ENCODE measurements around the gene CHRNA7. TPM values are rescaled to one million over a fixed set of nuclear protein-coding genes. Genes with fewer than 3 reads are reported as not detected.

Gene CHRNA7
- 0.38 and 0.80 TPM in 2 replicates for polyA plus RNA-seq (2012; rRNA removed)
- polyA plus RNA-seq (2012; cell fraction: cytosol; rRNA removed): 0.50 and 0.64 TPM in 2 replicates
- polyA plus RNA-seq (2012; cell fraction: nucleus; rRNA removed): 0.85 and 2.0 TPM in 2 replicates

DNA sequence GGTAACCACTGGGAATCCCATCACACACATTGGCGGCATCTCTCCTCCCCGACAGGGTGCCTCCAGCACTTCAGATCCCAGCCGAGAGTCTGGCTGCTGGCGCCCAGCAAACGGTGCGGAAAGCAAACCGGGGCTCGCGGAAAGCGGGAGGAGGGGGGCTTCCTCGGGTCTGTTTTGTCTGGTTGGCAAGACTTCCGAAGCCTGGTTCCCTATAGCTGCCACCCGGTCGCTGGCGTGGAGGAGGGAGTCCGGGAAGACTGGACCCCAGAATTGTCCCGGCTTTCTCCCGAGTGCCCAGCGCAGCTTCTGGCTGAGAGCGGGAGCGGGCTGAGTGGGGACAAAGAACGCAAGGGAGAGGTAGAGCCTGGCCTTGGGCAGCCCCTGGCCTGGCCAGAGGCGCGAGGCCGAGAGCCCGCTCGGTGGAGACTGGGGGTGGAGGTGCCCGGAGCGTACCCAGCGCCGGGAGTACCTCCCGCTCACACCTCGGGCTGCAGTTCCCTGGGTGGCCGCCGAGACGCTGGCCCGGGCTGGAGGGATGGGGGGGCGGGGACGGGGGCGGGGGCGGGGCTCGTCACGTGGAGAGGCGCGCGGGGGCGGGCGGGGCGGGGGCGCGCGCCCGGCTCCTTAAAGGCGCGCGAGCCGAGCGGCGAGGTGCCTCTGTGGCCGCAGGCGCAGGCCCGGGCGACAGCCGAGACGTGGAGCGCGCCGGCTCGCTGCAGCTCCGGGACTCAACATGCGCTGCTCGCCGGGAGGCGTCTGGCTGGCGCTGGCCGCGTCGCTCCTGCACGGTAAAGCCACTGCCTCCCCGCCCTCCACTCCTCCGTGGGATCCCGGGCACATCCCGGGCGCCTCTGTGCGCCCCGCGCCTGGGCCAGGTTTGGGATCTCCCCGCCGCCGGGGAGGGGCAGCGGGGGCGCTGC lies at the start of gene CHRNA7:
Gene CHRNA7, plus strand, starts transcription at position 654 of the 920 bp plus-strand sequence. Its CDS starts 80 bp downstream, at position 734.
- POLR2A ChIA-PET: interaction anchor here (0.6 to 2.2 kb wide), 7 partner anchors 33 to 87 kb away, joined by 3 to 17 read pairs (median 4); no protein-coding TSS in a partner anchor
- Histone ChIP-seq H3K4me2 (peak within 1 kb of the TSS; percentile 93), H2AFZ (ENCODE audit: low read depth) (peak within 1 kb of the TSS; percentile 96), H3K9me3 (no peaks in the 10 kb centered on the region), H3K79me2 (ENCODE audit: insufficient read depth) (no peaks in the 10 kb centered on the region), H3K9ac (no peak within 1 kb of the TSS; the same call in 1 of the 2 replicates), H3K36me3 (replicated peaks in 1 of 2; ENCODE audit: control insufficient read depth in 1 of 2, insufficient read depth in 2 of 2, low read length in 1 of 2) (no peaks in the 10 kb centered on the region), H3K9me2 (no peaks in the 10 kb centered on the region; the same call in 1 of the 2 replicates), H3K4me3 (ENCODE audit: low read depth in 2 of 2, low read length in 1 of 2) (peak within 1 kb of the TSS; percentile 58 to 59), H3K27me3 (ENCODE audit: insufficient read depth) (peaks cover 23% of the 10 kb centered on the region; the same call in 1 of the 2 replicates), H3K4me1 (ENCODE audit: control insufficient read depth in 1 of 2, insufficient read depth in 2 of 2, low read depth in 1 of 2, low read length in 1 of 2) (peaks cover 0 to 34% of the 10 kb centered on the region in 2 experiments; a peak in 2 of 4 replicates), H3K27ac (ENCODE audit: low read depth in 2 of 2, low read length in 1 of 2) (peak within 1 kb of the TSS in 1 of 2 experiments; percentile 92; a peak in 2 of 4 replicates), H3F3A (replicated peaks; ENCODE audit: insufficient read depth) (no peaks in the 10 kb centered on the region), H4K20me1 (ENCODE audit: insufficient read depth) (no peaks in the 10 kb centered on the region)
- WGBS (ENCODE audit: low lambda C conversion rate): under 1% methylated on average over 24 of the region's 92 CpGs
- TF ChIP-seq MXI1 (IDR thresholded peaks at IDR 0.05; ENCODE audit: low read depth, low read length): peak; percentile 67; the same call in 1 of the 2 replicates
- TF ChIP-seq EZH2phosphoT487 (IDR thresholded peaks at IDR 0.05; ENCODE audit: borderline replicate concordance, low read depth): no peak
- no peak for TF ChIP-seq RFX5 (IDR thresholded peaks at IDR 0.05; ENCODE audit: low read length)
- TF ChIP-seq FOSL2 (IDR thresholded peaks at IDR 0.05; ENCODE audit: borderline replicate concordance, low read depth): no peak
- TF ChIP-seq, protein P1, sequence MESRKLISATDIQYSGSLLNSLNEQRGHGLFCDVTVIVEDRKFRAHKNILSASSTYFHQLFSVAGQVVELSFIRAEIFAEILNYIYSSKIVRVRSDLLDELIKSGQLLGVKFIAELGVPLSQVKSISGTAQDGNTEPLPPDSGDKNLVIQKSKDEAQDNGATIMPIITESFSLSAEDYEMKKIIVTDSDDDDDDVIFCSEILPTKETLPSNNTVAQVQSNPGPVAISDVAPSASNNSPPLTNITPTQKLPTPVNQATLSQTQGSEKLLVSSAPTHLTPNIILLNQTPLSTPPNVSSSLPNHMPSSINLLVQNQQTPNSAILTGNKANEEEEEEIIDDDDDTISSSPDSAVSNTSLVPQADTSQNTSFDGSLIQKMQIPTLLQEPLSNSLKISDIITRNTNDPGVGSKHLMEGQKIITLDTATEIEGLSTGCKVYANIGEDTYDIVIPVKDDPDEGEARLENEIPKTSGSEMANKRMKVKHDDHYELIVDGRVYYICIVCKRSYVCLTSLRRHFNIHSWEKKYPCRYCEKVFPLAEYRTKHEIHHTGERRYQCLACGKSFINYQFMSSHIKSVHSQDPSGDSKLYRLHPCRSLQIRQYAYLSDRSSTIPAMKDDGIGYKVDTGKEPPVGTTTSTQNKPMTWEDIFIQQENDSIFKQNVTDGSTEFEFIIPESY (IDR thresholded peaks at IDR 0.05; ENCODE audit: borderline replicate concordance, low read depth): no peak
- TF ChIP-seq, protein P2, sequence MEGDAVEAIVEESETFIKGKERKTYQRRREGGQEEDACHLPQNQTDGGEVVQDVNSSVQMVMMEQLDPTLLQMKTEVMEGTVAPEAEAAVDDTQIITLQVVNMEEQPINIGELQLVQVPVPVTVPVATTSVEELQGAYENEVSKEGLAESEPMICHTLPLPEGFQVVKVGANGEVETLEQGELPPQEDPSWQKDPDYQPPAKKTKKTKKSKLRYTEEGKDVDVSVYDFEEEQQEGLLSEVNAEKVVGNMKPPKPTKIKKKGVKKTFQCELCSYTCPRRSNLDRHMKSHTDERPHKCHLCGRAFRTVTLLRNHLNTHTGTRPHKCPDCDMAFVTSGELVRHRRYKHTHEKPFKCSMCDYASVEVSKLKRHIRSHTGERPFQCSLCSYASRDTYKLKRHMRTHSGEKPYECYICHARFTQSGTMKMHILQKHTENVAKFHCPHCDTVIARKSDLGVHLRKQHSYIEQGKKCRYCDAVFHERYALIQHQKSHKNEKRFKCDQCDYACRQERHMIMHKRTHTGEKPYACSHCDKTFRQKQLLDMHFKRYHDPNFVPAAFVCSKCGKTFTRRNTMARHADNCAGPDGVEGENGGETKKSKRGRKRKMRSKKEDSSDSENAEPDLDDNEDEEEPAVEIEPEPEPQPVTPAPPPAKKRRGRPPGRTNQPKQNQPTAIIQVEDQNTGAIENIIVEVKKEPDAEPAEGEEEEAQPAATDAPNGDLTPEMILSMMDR (IDR thresholded peaks at IDR 0.05): peak; percentile 10; the same call in 1 of the 2 replicates
- TF ChIP-seq NFIC (IDR thresholded peaks at IDR 0.05; ENCODE audit: borderline replicate concordance): no peak
- TF ChIP-seq GABPA (IDR thresholded peaks at IDR 0.05; ENCODE audit: low read depth): no peak
- TF ChIP-seq RXRA (IDR thresholded peaks at IDR 0.05; ENCODE audit: borderline replicate concordance, low read depth): no peak
- TF ChIP-seq REST (IDR thresholded peaks at IDR 0.05; ENCODE audit: low read depth, low read length): no peak
- CTCF ChIA-PET: interaction anchor here (0.7 to 6.9 kb wide), 40 partner anchors 10 to 191 kb away, joined by 3 to 167 read pairs (median 6); no protein-coding TSS in a partner anchor
- DNase-seq: peak; percentile 94

Measured in SK-N-SH (cell line).